Left hindlimb (tissue), 1 donor: Measurements from ENCODE around the gene POFUT1.

ENCODE experiments used
- DNase-seq: peaks from one replicate; pipeline ENCODE4 v3.0.0-alpha.2; 2018

Gene POFUT1

GRCh38 chr20:32285082-32285620 lies 77.5 kb downstream of the POFUT1 start:
- DNase-seq, result no peak

GRCh38 chr20:32285621-32286371 lies 78.1 kb downstream of the POFUT1 start:
- no peak for DNase-seq

GRCh38 chr20:32287231-32287638 lies 79.6 kb downstream of the POFUT1 start:
- no peak for DNase-seq
